Stimulated activated CD4-positive, alpha-beta T cell treated with anti-CD3 and anti-CD28 coated beads, TNF-alpha, amount 100 ng/mL, for 1 hour (primary cell): Measurements from ENCODE around the gene ATP10A.
"Not testable (repeated sequence)": the region's sequence is repeated elsewhere in the genome, so short reads cannot be mapped to it uniquely, and the experiment has no call there.

Experiments
- DNase-seq, 3 donors: peaks; one replicate each; pipeline ENCODE4 v3.0.0-alpha.2; 2020; ENCODE audit warnings: low read depth in 3 of 3, low spot score in 1 of 3

Gene ATP10A

DNA sequence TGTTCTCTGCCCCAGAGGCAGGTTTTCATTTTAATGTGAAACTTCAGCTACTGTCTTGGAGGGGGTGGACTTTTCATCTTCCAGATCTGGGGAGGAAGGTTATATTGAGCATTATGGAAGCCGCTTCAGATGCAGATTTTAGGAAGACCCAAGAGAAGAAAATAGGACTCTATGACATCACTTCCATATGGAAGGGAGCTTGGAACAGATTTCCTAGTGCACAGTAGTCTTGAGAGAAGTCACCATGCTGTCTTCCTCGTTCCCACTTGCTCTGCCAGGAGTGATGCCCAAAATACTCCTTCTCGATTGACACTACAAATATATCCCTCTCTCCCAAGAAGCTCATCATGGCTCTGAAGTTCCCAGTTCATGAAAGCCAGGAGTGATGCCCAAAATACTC lies 197.2 kb downstream of the ATP10A start:
- DNase-seq, result no peak

DNA sequence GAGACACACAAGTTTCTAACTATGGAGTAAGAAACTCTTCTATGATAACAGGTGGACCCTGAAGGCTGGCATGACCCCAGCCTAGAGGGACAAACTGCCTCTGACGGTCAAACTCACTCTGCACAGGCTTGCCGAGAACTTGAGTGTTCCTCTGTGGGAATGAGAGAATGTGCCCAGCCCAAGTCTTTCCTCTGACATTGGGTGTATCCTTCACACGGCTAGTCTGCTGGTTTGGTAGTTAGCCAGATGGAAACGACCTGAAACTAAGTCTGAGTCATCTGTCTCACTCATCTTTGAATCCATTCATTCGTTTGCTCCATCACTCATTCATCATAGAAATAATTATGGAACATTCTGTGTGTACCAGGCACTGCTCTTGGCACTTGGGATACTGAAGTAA lies 198.4 kb downstream of the ATP10A start:
- DNase-seq, result no peak

- no peak for DNase-seq
Measured at GRCh38 chr15:25663515-25663914, 199.6 kb downstream of the ATP10A start.

GRCh38 chr15:25661898-25662297 lies 201.2 kb downstream of the ATP10A start:
- DNase-seq, result no peak

- DNase-seq, result no peak
Measured at GRCh38 chr15:25659251-25659650, 203.9 kb downstream of the ATP10A start.

DNA sequence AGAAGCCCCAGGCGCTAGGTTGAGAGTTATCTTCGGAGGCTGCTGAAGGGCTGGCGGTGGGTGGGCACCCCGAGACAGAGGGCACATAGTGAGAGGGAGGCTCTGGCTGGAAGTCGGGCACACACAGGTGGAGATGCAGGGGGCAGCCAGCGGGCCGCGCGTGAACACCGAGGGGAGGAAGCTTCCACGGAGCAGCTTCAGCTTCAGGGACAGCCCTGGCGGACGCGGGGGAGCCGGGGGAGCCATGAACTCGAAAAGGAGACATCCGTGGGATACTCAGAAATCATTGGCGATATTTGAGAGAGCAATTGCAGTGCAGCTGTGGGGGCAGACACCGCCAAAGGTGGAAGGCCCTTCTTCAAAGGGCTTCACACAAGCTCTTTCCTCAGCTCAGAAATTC lies 204.6 kb downstream of the ATP10A start:
- no peak for DNase-seq

DNA sequence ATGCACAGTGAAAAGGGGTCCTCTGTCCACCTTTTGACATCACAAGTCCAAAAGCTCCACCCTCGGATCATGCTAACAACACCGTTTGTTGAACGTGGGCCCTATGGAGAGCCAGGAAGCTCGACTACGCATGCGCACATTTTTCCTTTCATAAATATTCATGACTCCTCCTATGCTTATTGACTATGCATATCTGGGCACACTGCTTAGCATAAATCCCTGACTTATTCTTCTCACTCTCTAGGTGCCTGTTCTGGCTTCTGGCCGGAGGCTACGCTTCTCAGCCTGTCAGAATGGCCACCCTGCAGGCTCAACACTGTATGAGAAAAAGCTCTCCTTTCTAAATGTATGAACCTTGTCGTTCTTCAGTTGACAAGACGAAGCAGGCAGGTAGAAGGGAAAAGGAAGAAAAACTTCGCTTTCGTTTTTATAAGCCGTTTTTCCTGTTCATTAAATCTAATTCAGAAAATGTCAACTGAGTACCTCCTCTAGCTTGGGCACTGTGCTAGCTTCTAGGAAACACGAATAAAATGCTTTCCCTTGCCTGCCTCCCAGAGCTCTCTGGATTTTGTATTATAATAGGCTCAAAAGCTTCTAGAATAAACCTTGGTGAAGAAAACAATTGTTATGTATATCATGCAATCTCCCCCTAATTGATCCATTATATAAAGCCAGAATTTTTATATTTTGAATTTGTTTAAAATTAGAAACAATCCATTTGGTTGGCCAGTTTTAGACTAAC lies 207.7 kb downstream of the ATP10A start:
- DNase-seq, result no peak

DNA sequence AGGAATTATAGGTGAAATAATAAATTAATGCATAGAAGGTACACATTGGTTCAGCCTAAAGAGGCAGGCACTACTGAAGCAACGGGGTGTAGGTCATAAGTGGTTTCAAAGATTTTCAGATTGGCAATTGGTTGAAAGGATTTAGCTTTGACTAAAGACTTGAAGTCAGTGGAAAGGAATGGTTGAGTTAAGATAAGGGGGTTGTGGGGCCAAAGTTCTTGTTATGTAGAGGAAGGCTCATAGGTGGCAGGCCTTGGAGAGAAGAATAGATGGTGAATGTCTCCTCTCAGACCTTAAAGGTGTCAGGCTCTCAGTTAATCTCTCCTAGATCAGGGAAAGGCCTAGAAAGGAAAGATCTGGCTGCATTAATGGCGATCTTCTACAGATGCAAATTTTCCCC lies 209.8 kb downstream of the ATP10A start:
- DNase-seq, result no peak

DNA sequence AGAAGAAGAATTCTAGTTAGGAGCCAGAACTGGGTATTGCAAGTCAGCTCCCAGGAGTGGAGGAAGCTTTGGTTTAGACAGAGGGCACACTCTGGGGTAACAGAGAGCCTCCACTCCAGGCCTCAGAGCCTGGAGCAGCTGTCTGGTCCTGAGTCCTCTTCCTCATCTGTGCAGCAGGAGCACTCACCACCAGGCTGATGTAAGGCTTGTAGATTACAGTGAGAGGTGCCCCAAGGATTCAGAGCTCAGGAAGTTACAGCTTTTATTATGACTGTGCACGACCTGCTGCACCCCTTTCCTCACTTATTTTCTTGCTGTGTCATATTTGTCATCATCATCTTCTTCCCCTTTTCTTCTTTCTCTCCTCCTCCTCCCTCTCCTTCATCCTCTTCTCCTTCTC lies 210.4 kb downstream of the ATP10A start:
- no peak for DNase-seq

DNA sequence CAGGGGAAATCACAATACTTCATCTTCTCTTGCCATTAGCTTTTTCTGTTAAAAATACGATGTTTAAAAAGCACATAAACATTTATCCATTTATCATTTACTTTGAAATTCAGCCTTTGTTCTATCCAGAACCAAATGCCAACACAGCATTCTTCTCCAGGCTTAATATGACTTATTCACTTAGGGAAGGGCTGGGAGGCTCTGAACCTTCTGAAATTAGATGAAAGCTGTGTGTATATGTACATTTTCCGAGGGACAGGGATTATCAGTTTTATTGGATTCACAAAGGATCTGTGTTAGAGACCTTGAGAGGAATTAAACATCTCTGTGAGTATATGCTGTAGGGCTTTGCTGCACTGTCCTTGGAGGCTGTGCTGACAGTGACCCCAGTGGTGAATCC lies 213.7 kb downstream of the ATP10A start:
- no peak for DNase-seq

- DNase-seq, result no peak
Measured at GRCh38 chr15:25643120-25643519, 220.0 kb downstream of the ATP10A start.

GRCh38 chr15:25641762-25642161 lies 221.4 kb downstream of the ATP10A start:
- DNase-seq, result no peak

GRCh38 chr15:25641361-25641760 lies 221.8 kb downstream of the ATP10A start:
- no peak for DNase-seq

- DNase-seq, result not testable (repeated sequence)
Measured at GRCh38 chr15:25640959-25641358, 222.2 kb downstream of the ATP10A start.

DNA sequence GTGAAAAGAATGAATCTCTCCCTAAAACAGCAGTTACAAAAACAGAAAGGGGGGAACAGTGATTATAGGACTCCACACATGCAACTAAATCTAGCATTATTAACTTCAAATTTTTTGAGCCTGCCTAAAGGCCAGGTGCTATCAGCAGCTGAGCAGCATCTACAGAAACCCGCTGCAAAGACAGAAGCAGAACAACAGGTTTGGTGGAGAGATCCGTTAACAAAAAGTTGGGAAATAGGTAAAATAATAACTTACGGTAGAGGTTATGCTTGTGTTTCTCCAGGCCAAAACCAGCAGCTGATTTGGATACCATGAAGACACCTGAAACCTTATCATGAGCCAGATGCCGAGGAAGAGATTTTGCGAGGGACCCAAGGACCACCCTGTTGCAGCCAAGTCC lies 222.7 kb downstream of the ATP10A start:
- no peak for DNase-seq

- DNase-seq, result not testable (repeated sequence)
Measured at GRCh38 chr15:25636486-25636885, 226.6 kb downstream of the ATP10A start.

DNA sequence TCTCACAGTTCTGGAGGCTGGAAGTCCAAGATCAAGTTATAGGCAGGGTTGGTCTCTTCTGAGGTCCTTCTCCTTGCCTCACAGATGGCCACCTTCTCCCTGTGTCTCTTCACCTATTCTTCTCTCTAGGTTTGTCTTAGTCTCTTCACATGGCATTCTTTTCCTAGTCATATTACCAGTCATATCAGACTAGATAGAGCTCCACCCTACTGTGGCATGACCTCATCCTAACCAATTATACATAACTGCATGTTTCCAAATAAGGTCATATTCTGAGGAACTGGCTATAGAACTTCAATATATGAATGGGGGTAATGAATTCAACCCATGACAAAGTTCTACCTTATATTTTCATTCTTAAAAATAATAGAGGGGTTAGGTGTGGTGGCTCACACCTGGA lies 227.9 kb downstream of the ATP10A start:
- no peak for DNase-seq

GRCh38 chr15:25633862-25634261 lies 229.3 kb downstream of the ATP10A start:
- DNase-seq, result no peak

DNA sequence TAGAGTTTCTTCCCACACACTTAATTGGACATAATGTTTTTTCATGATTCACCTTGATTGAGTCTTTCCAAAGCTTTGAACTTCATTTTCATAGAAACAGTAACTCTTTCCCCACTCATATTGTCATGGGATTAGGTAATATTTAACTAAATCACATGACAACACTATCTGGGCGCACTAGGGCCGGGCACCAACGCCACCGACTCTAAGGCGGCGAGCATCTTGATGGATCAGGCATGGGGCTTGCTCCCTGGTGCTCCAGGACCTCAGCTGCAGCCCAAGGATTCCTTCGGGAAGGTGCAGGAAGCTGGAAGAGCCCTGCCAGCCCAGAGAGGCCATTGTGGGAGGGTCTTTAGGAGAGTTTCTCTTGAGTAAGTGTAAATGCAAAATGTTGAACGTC lies 231.2 kb downstream of the ATP10A start:
- DNase-seq, result no peak
